TTC549 (cell line): Measurements from ENCODE around the gene KRTAP4-5.
"Not testable (repeated sequence)": the region's sequence is repeated elsewhere in the genome, so short reads cannot be mapped to it uniquely, and the experiment has no call there.

ENCODE experiments used
- FAIRE-seq: peaks from 2 replicates; lab custom pipeline; 2012; peaks lifted over from hg19 to GRCh38; lab: Jason Lieb, UNC

The KRTAP4-5 gene

GRCh38 chr17:41147531-41148204 lies 2.0 kb downstream of the KRTAP4-5 start:
- no peak for FAIRE-seq

GRCh38 chr17:41145261-41145660 lies 4.4 kb downstream of the KRTAP4-5 start:
- FAIRE-seq: no peak

- FAIRE-seq: no peak
These were observed 4.8 kb downstream of the KRTAP4-5 start for GRCh38 chr17:41144846-41145245.

GRCh38 chr17:41141361-41141760 lies 8.3 kb downstream of the KRTAP4-5 start:
- FAIRE-seq: no peak

- no peak for FAIRE-seq
These were observed 9.1 kb downstream of the KRTAP4-5 start, which contains the start of gene KRTAP4-6 for GRCh38 chr17:41140360-41141131. Gene KRTAP4-6, minus strand, starts transcription at chr17:41140544. Its CDS starts 57 bp downstream, at chr17:41140487.

- FAIRE-seq: not testable (repeated sequence)
These were observed 9.8 kb downstream of the KRTAP4-5 start for GRCh38 chr17:41139865-41140264.

- FAIRE-seq: no peak
These were observed 15.5 kb downstream of the KRTAP4-5 start for GRCh38 chr17:41133880-41134735.

- no peak for FAIRE-seq
These were observed 17.6 kb downstream of the KRTAP4-5 start for GRCh38 chr17:41131979-41132378.

GRCh38 chr17:41127371-41127770 lies 22.3 kb downstream of the KRTAP4-5 start:
- no peak for FAIRE-seq

- FAIRE-seq: no peak
These were observed 23.2 kb downstream of the KRTAP4-5 start for GRCh38 chr17:41126412-41126811.

GRCh38 chr17:41125064-41125463 lies 24.6 kb downstream of the KRTAP4-5 start:
- no peak for FAIRE-seq

GRCh38 chr17:41123991-41124371 lies 25.6 kb downstream of the KRTAP4-5 start, which contains the start of gene KRTAP4-12:
Gene KRTAP4-12, minus strand, starts transcription at chr17:41124182. Its CDS starts 60 bp downstream, at chr17:41124122.
- FAIRE-seq: not testable (repeated sequence)

- FAIRE-seq: not testable (repeated sequence)
These were observed 26.2 kb downstream of the KRTAP4-5 start for GRCh38 chr17:41123292-41123990.

- FAIRE-seq: no peak
These were observed 27.9 kb downstream of the KRTAP4-5 start for GRCh38 chr17:41121742-41122141.

- not testable (repeated sequence) for FAIRE-seq
These were observed 29.6 kb downstream of the KRTAP4-5 start for GRCh38 chr17:41119696-41120690.

- no peak for FAIRE-seq
These were observed 30.9 kb downstream of the KRTAP4-5 start for GRCh38 chr17:41118721-41119120.

GRCh38 chr17:41117846-41118386 lies 31.7 kb downstream of the KRTAP4-5 start, which contains the start of gene KRTAP4-11:
Gene KRTAP4-11, minus strand, starts transcription at chr17:41118373. Its CDS starts 58 bp downstream, at chr17:41118315.
- FAIRE-seq: not testable (repeated sequence)

- FAIRE-seq: no peak
These were observed 33.3 kb downstream of the KRTAP4-5 start for GRCh38 chr17:41116297-41116696.

GRCh38 chr17:41111151-41111885 lies 38.3 kb downstream of the KRTAP4-5 start:
- no peak for FAIRE-seq
